HCT116 (cell line): ENCODE results near the gene C7orf33. TPM values are rescaled to one million over a fixed set of nuclear protein-coding genes. Genes with fewer than 3 reads are reported as not detected.

Source experiments
- ATAC-seq: fragments of 200-7000 bp; cut with Tn5 transposase; 2 replicates; pipeline ENCODE4 v1.9.1; 2020; ENCODE audit warnings: mild to moderate bottlenecking, moderate library complexity
- BruUV-seq: library from RNA; stranded (reverse); fragments of 400-500 nt; replicated peaks from 2 replicates; lab custom pipeline; 2021; lab: Mats Ljungman, UMichigan
- CTCF ChIA-PET: fragments of 300-600 bp; sonication (Branson Sonifier 250); formaldehyde crosslinking; loops from one replicate; lab custom pipeline; 2021; ENCODE audit warnings: antibody characterized with exemption; lab: Charles Lee
- POLR2A ChIA-PET: fragments of 300-600, 350-600 bp; sonication (Branson Sonifier 250); formaldehyde crosslinking; loops from one replicate; lab custom pipeline; 2021; ENCODE audit warnings: antibody characterized with exemption; lab: Charles Lee
- RAD21 ChIA-PET, 2 experiments: fragments of 300-600 bp; sonication (Branson Sonifier 250); formaldehyde crosslinking; loops; one replicate each; lab custom pipeline; 2023; ENCODE audit warnings: low total read pairs in 2 of 2; ENCODE audit not compliant: uncharacterized antibody in 2 of 2, unreplicated experiment in 2 of 2, low non-redundant PET in 1 of 2; lab: Charles Lee
- DNase-seq: peaks from one replicate; pipeline ENCODE4 v3.0.0-alpha.2; 2010; ENCODE audit warnings: low read depth, low spot score
- H2AFZ ChIP-seq: fragments of 200-600 bp; shearing (Covaris generic), sonication (generic); 2 replicates; pipeline ENCODE4 v1.6.1; 2017; ENCODE audit warnings: low read depth, mixed run types, mixed read lengths, antibody characterized with exemption, low read length; ENCODE audit not compliant: poor library complexity, severe bottlenecking
- H3K27ac ChIP-seq: 2 replicates; pipeline ENCODE4 v1.5.1; 2012; ENCODE audit warnings: low read depth, low read length
- H3K27me3 ChIP-seq: fragments of 200-600 bp; sonication (generic); 2 replicates; pipeline ENCODE4 v1.6.1; 2016; ENCODE audit warnings: mixed run types, low read length, mixed read lengths; ENCODE audit not compliant: insufficient read depth
- H3K36me3 ChIP-seq, 2 experiments: fragments of 200-500 bp in 1 of 2; fragments of 200-600 bp in 1 of 2; sonication (Bioruptor generic) in 1 of 2; sonication (generic) in 1 of 2; 2 replicates each; pipeline versions ENCODE4 v1.5.1 to v1.6.1; 2014 to 2016; ENCODE audit warnings: low read length in 2 of 2, inconsistent platforms in 1 of 2, mixed read lengths in 1 of 2, mixed run types in 1 of 2; ENCODE audit not compliant: insufficient read depth in 2 of 2, control insufficient read depth in 1 of 2
- H3K4me1 ChIP-seq, 2 experiments: fragments of 200-600 bp in 1 of 2; sonication (generic) in 1 of 2; 2 replicates each; pipeline versions ENCODE4 v1.5.1 to v1.6.1; 2012 to 2017; ENCODE audit warnings: low read length in 2 of 2, inconsistent platforms in 1 of 2, mild to moderate bottlenecking in 1 of 2, mixed read lengths in 1 of 2, mixed run types in 1 of 2, moderate library complexity in 1 of 2; ENCODE audit not compliant: insufficient read depth in 2 of 2, control insufficient read depth in 1 of 2
- H3K4me2 ChIP-seq: fragments of 200-600 bp; sonication (generic); 2 replicates; pipeline ENCODE4 v1.6.1; 2017; ENCODE audit warnings: mixed run types, low read length, mixed read lengths
- H3K4me3 ChIP-seq, 2 experiments: fragments of 200-600 bp in 1 of 2; sonication (generic) in 1 of 2; replicated peaks in 1 of 2; 2 replicates each; pipeline ENCODE4 v1.5.1; 2011 to 2016; ENCODE audit warnings: low read length in 2 of 2, control low read depth in 1 of 2, low read depth in 1 of 2, mild to moderate bottlenecking in 1 of 2, mixed read lengths in 1 of 2, mixed run types in 1 of 2
- H3K79me2 ChIP-seq: fragments of 200-600 bp; sonication (generic); 2 replicates; pipeline ENCODE4 v1.6.1; 2017; ENCODE audit warnings: mild to moderate bottlenecking, mixed run types, low read length, moderate library complexity, mixed read lengths; ENCODE audit not compliant: insufficient read depth
- H3K9ac ChIP-seq: fragments of 200-600 bp; sonication (generic); 2 replicates; pipeline ENCODE4 v1.6.1; 2016; ENCODE audit warnings: low read length, mixed read lengths
- H3K9me2 ChIP-seq: fragments of 200-600 bp; sonication (generic), shearing (Covaris generic); 2 replicates; pipeline ENCODE4 v1.6.1; 2017; ENCODE audit warnings: mixed run types, mild to moderate bottlenecking, moderate library complexity; ENCODE audit not compliant: insufficient read depth
- H3K9me3 ChIP-seq, 2 experiments: fragments of 200-500 bp in 1 of 2; fragments of 200-600 bp in 1 of 2; sonication (Bioruptor generic) in 1 of 2; sonication (generic) in 1 of 2; 2 replicates each; pipeline ENCODE4 v1.6.1; 2014 to 2017; ENCODE audit warnings: low read length in 2 of 2, mixed read lengths in 2 of 2, inconsistent platforms in 1 of 2, low read depth in 1 of 2, mild to moderate bottlenecking in 1 of 2, mixed run types in 1 of 2, moderate library complexity in 1 of 2; ENCODE audit not compliant: control insufficient read depth in 1 of 2, insufficient read depth in 1 of 2
- H4K20me1 ChIP-seq: fragments of 200-600 bp; sonication (generic), shearing (Covaris generic); 2 replicates; pipeline ENCODE4 v1.6.1; 2017; ENCODE audit warnings: mixed run types, mild to moderate bottlenecking, moderate library complexity; ENCODE audit not compliant: insufficient read depth
- CBX3 ChIP-seq: IDR thresholded peaks from 2 replicates; pipeline ENCODE4 v1.6.1; 2012; ENCODE audit warnings: low read depth
- CEBPB ChIP-seq: IDR thresholded peaks from 2 replicates; pipeline ENCODE4 v1.6.1; 2012; ENCODE audit warnings: low read depth
- ELF1 ChIP-seq: IDR thresholded peaks from 2 replicates; pipeline ENCODE4 v1.6.1; 2012; ENCODE audit warnings: low read depth, borderline replicate concordance
- EZH2 ChIP-seq: fragments of 200-600 bp; sonication (generic); IDR thresholded peaks from 2 replicates; pipeline ENCODE4 v1.6.1; 2017; ENCODE audit warnings: antibody characterized with exemption, mixed run types
- EZH2phosphoT487 ChIP-seq: fragments of 200-600 bp; IDR thresholded peaks from 2 replicates; pipeline ENCODE4 v1.6.1; 2018; ENCODE audit warnings: antibody characterized with exemption, borderline replicate concordance
- FOSL1 ChIP-seq: IDR thresholded peaks from 2 replicates; pipeline ENCODE4 v1.6.1; 2012; ENCODE audit warnings: low read depth
- POLR2AphosphoS5 ChIP-seq: IDR thresholded peaks from 2 replicates; pipeline ENCODE4 v1.6.1; 2011; ENCODE audit warnings: mild to moderate bottlenecking, low read depth, low read length, moderate library complexity
- RAD21 ChIP-seq: IDR thresholded peaks from 2 replicates; pipeline ENCODE4 v1.6.1; 2012; ENCODE audit warnings: low read depth, mild to moderate bottlenecking
- SIN3A ChIP-seq: IDR thresholded peaks from 2 replicates; pipeline ENCODE4 v1.6.1; 2012; ENCODE audit warnings: low read depth
- SP1 ChIP-seq: IDR thresholded peaks from 2 replicates; pipeline ENCODE4 v1.6.1; 2012; ENCODE audit warnings: low read depth
- SRF ChIP-seq: IDR thresholded peaks from 2 replicates; pipeline ENCODE4 v1.6.1; 2012; ENCODE audit warnings: low read depth
- TCF7L2 ChIP-seq: IDR thresholded peaks from 2 replicates; pipeline ENCODE4 v1.7.0; 2011; ENCODE audit warnings: borderline replicate concordance, inconsistent platforms; ENCODE audit not compliant: insufficient read depth, insufficient read length; ENCODE audit errors: extremely low read depth
- YY1 ChIP-seq: IDR thresholded peaks from 2 replicates; pipeline ENCODE4 v1.6.1; 2011; ENCODE audit warnings: low read length, low read depth, moderate library complexity, mild to moderate bottlenecking; ENCODE audit not compliant: insufficient replicate concordance; ENCODE audit errors: extremely low read depth
- ZFX ChIP-seq: fragments of 450-650 bp; IDR thresholded peaks from 2 replicates; pipeline ENCODE4 v1.6.1; 2017
- ZNF274 ChIP-seq: fragments of 200-500 bp; sonication (Bioruptor generic); IDR thresholded peaks from 2 replicates; pipeline ENCODE4 v1.6.1; 2014; ENCODE audit warnings: mild to moderate bottlenecking, low read depth, low read length, inconsistent platforms
- intact Hi-C: fragments of 100-400 bp; cut with micrococcal nuclease; formaldehyde crosslinking; loops from 2 replicates; pipeline ENCODE4 v1.10.0; 2022
- total RNA-seq: library from RNA; stranded (reverse); gene quantifications from one replicate; pipeline ENCODE4 v1.2.1, GENCODE V29; 2021; ENCODE audit not compliant: unreplicated experiment
- TF ChIP-seq, protein P1 (sequence below): IDR thresholded peaks from 2 replicates; pipeline ENCODE4 v1.6.1; 2011; ENCODE audit warnings: mild to moderate bottlenecking, low read length, moderate library complexity; ENCODE audit not compliant: insufficient replicate concordance; ENCODE audit errors: extremely low read depth
- TF ChIP-seq, protein P2 (sequence below): IDR thresholded peaks from 2 replicates; pipeline ENCODE4 v1.6.1; 2012
- TF ChIP-seq, protein P3 (sequence below): IDR thresholded peaks from 2 replicates; pipeline ENCODE4 v1.6.1; 2012

C7orf33 gene
- total RNA-seq, 1 experiment from 2014 or later = not detected

DNA sequence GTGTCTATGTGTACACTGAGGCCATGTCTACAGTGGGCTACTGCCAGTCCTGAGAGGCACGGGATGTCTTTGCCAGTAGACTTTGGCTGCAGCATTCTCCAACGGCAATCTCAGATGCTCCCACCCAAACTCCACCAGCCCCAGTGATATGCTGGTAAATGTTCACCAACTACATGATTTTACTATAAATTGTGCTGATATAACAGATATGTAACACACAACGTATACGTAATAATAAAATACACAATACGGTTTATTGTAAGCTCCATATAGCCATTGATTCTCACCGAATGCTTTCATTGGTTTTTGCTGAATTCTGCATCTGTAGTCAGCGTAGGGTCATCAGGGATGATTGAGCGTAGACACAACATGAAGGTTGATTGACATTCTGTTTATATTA lies 47.3 kb upstream of the C7orf33 start:
- no peak for ATAC-seq
- CTCF ChIA-PET = no interaction called here
- TF ChIP-seq TCF7L2 (no peak), ELF1 (no peak), SIN3A (no peak), SRF (no peak), ZFX (no peak), YY1 (no peak), CBX3 (no peak), EZH2phosphoT487 (no peak)
- TF ChIP-seq, protein P1, sequence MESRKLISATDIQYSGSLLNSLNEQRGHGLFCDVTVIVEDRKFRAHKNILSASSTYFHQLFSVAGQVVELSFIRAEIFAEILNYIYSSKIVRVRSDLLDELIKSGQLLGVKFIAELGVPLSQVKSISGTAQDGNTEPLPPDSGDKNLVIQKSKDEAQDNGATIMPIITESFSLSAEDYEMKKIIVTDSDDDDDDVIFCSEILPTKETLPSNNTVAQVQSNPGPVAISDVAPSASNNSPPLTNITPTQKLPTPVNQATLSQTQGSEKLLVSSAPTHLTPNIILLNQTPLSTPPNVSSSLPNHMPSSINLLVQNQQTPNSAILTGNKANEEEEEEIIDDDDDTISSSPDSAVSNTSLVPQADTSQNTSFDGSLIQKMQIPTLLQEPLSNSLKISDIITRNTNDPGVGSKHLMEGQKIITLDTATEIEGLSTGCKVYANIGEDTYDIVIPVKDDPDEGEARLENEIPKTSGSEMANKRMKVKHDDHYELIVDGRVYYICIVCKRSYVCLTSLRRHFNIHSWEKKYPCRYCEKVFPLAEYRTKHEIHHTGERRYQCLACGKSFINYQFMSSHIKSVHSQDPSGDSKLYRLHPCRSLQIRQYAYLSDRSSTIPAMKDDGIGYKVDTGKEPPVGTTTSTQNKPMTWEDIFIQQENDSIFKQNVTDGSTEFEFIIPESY = no peak
- H2AFZ ChIP-seq = no peak overlapping the region
- DNase-seq = no peak
- H3K4me1 ChIP-seq = peaks cover 0 to 12% of the 10 kb centered on the region in 2 experiments; a peak in 2 of 4 replicates
- no TSS peak for BruUV-seq
- H3K36me3 ChIP-seq = no peaks in the 10 kb centered on the region
- POLR2A ChIA-PET = no interaction called here
- H3K4me3 ChIP-seq = no peak overlapping the region
- no peaks in the 10 kb centered on the region for H3K27me3 ChIP-seq
- H3K9me2 ChIP-seq = no peaks in the 10 kb centered on the region
- RAD21 ChIA-PET = no interaction called here
- H3K4me2 ChIP-seq = no peak overlapping the region
- no peaks in the 10 kb centered on the region for H4K20me1 ChIP-seq
- H3K9me3 ChIP-seq = no peaks in the 10 kb centered on the region
- intact Hi-C loops = no loop called here
- H3K79me2 ChIP-seq = no peaks in the 10 kb centered on the region
- H3K9ac ChIP-seq = no peak overlapping the region
- H3K27ac ChIP-seq = no peak overlapping the region

DNA sequence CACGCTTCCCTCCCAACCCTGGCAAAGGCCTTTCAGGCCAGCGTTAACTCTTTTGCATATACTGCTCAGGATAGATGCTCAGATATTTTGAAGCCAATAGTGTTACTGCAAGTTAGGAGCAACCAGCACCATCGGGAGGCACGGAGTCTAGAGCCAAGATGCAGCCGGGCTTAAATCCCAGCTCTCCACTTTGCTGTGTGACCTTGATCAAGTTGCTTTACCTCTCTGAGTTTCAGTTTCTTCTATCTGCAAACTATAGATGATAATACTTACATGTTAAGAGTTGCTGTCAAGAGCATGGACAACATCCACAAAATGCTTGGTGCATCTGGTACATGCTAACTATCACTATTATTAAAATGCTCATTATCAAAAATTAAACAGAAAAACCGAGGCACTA lies 45.4 kb upstream of the C7orf33 start:
- no peak for ATAC-seq
- RAD21 ChIA-PET = no interaction called here
- Histone ChIP-seq H3K9me2 (no peaks in the 10 kb centered on the region), H4K20me1 (no peaks in the 10 kb centered on the region), H3K4me3 (no peak overlapping the region), H3K27me3 (no peaks in the 10 kb centered on the region), H3K4me2 (no peak overlapping the region), H3K9me3 (no peaks in the 10 kb centered on the region), H3K36me3 (no peaks in the 10 kb centered on the region), H3K27ac (no peak overlapping the region), H3K4me1 (peaks cover 0 to 5% of the 10 kb centered on the region in 2 experiments; a peak in 2 of 4 replicates), H3K9ac (no peak overlapping the region), H3K79me2 (no peaks in the 10 kb centered on the region), H2AFZ (no peak overlapping the region)
- POLR2A ChIA-PET = no interaction called here
- intact Hi-C loops = no loop called here
- no TSS peak for BruUV-seq
- DNase-seq = no peak
- CTCF ChIA-PET = no interaction called here
- TF ChIP-seq, protein P2, sequence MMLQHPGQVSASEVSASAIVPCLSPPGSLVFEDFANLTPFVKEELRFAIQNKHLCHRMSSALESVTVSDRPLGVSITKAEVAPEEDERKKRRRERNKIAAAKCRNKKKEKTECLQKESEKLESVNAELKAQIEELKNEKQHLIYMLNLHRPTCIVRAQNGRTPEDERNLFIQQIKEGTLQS = no peak
- TF ChIP-seq ZFX (no peak), FOSL1 (no peak), ZNF274 (no peak), SIN3A (no peak), RAD21 (no peak), EZH2phosphoT487 (no peak), POLR2AphosphoS5 (no peak), CEBPB (no peak), EZH2 (no peak), TCF7L2 (no peak), SP1 (no peak)
- TF ChIP-seq, protein P1 = no peak
- TF ChIP-seq, protein P3, sequence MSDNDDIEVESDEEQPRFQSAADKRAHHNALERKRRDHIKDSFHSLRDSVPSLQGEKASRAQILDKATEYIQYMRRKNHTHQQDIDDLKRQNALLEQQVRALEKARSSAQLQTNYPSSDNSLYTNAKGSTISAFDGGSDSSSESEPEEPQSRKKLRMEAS = no peak
